K562 (cell line): ENCODE results near the gene TICAM1. TPM values are rescaled to one million over a fixed set of nuclear protein-coding genes. Genes with fewer than 3 reads are reported as not detected.
A peak's percentile ranks its signal among the peaks of the same experiment; 100 is the strongest.

Source experiments
- E2F1 ChIP-seq: sonication (generic); formaldehyde crosslinking; IDR thresholded peaks from 2 replicates; pipeline ENCODE4 v1.8.1; 2023; ENCODE audit warnings: mild to moderate bottlenecking, missing genetic modification reagents, moderate library complexity
- ETS1 ChIP-seq: conservative IDR thresholded peaks from 2 replicates; pipeline ENCODE4 v1.6.1; 2011; ENCODE audit warnings: low read depth, mild to moderate bottlenecking, low read length; ENCODE audit not compliant: control insufficient read depth
- FOXM1 ChIP-seq, 2 experiments: fragments of 450-650 bp in 1 of 2; sonication (generic) in 1 of 2; formaldehyde crosslinking in 1 of 2; IDR thresholded peaks; 2 replicates each; pipeline versions ENCODE4 v1.6.1 to v1.9.0; 2017 to 2022; ENCODE audit warnings: low read depth in 2 of 2, mild to moderate bottlenecking in 2 of 2, missing genetic modification reagents in 1 of 2, moderate library complexity in 1 of 2
- GABPB1 ChIP-seq: sonication (generic); formaldehyde crosslinking; IDR thresholded peaks from 2 replicates; pipeline ENCODE4 v1.8.0; 2022; ENCODE audit warnings: mild to moderate bottlenecking, missing genetic modification reagents
- GTF2E2 ChIP-seq: fragments of 200-800 bp; sonication (Bioruptor generic); IDR thresholded peaks from 2 replicates; pipeline ENCODE4 v1.6.1; 2016; ENCODE audit warnings: missing genetic modification characterization, missing compliant biosample characterization
- ID3 ChIP-seq, 2 experiments: fragments of 250-450 bp in 1 of 2; fragments of 450-650 bp in 1 of 2; sonication (Bioruptor Pico) in 1 of 2; IDR thresholded peaks; 2 replicates each; pipeline versions ENCODE4 v1.6.1 to v1.8.0; 2016 to 2021; ENCODE audit warnings: mild to moderate bottlenecking in 2 of 2, moderate library complexity in 2 of 2, missing compliant biosample characterization in 1 of 2, missing genetic modification characterization in 1 of 2
- KLF6 ChIP-seq: fragments of 250-450 bp; sonication (Bioruptor Pico); IDR thresholded peaks from 2 replicates; pipeline ENCODE4 v1.4.0; 2020; ENCODE audit warnings: mild to moderate bottlenecking, moderate library complexity, borderline replicate concordance
- MEF2D ChIP-seq: conservative IDR thresholded peaks from 2 replicates; pipeline ENCODE4 v1.6.1; 2016; ENCODE audit warnings: low read depth, missing genetic modification characterization, missing compliant biosample characterization
- NCOA6 ChIP-seq: fragments of 450-650 bp; IDR thresholded peaks from 2 replicates; pipeline ENCODE4 v1.6.1; 2017; ENCODE audit warnings: mild to moderate bottlenecking
- NFXL1 ChIP-seq: fragments of 450-650 bp; formaldehyde crosslinking; IDR thresholded peaks from 2 replicates; pipeline ENCODE4 v1.4.0; 2021; ENCODE audit warnings: mild to moderate bottlenecking
- NR2C2 ChIP-seq, 2 experiments: fragments of 200-800 bp in 1 of 2; sonication (Bioruptor generic) in 1 of 2; sonication (generic) in 1 of 2; formaldehyde crosslinking in 1 of 2; IDR thresholded peaks; 2 replicates each; pipeline versions ENCODE4 v1.6.1 to v1.8.0; 2016 to 2022; ENCODE audit warnings: mild to moderate bottlenecking in 1 of 2, missing compliant biosample characterization in 1 of 2, missing genetic modification characterization in 1 of 2, missing genetic modification reagents in 1 of 2
- RB1 ChIP-seq: fragments of 450-650 bp; IDR thresholded peaks from 2 replicates; pipeline ENCODE4 v1.6.1; 2017; ENCODE audit warnings: low read depth, mild to moderate bottlenecking
- RUNX1 ChIP-seq: sonication (generic); IDR thresholded peaks from 2 replicates; pipeline ENCODE4 v1.6.1; 2016; ENCODE audit warnings: antibody characterized with exemption, low read depth
- SREBF1 ChIP-seq: fragments of 150-350 bp; IDR thresholded peaks from 2 replicates; pipeline ENCODE4 v1.6.1; 2014; ENCODE audit warnings: antibody characterized with exemption, low read depth, low read length, borderline replicate concordance
- ZBTB17 ChIP-seq: fragments of 450-650 bp; formaldehyde crosslinking; IDR thresholded peaks from 2 replicates; pipeline ENCODE4 v1.4.0; 2020; ENCODE audit warnings: mild to moderate bottlenecking
- ZNF12 ChIP-seq: sonication (generic); formaldehyde crosslinking; IDR thresholded peaks from 2 replicates; pipeline ENCODE4 v1.4.0; 2020; ENCODE audit warnings: mild to moderate bottlenecking, missing genetic modification reagents
- ZNF274 ChIP-seq: IDR thresholded peaks from 2 replicates; pipeline ENCODE4 v1.6.1; 2011; ENCODE audit warnings: low read depth, mild to moderate bottlenecking, low read length, moderate library complexity, borderline replicate concordance
- ZNF79 ChIP-seq: fragments of 250-450 bp; sonication (Bioruptor Pico); IDR thresholded peaks from 2 replicates; pipeline ENCODE4 v1.4.0; 2020; ENCODE audit warnings: low read depth, mild to moderate bottlenecking, moderate library complexity
- polyA plus RNA-seq, 8 experiments: library from polyadenylated mRNA; depleted of rRNA in 4 of 8; stranded (reverse) in 5 of 8; unstranded in 3 of 8; fragments of >200 nt; fragmentation: Nextera tagmentation in 2 of 8; fragmentation: Illumina TruSeq in 1 of 8; extraction: Ambion mirVana in 2 of 8; extraction: Trizol in 1 of 8; gene quantifications; 2 replicates each; pipeline versions ENCODE4 v1.2.1 to v1.2.3, GENCODE V29; 2011 to 2014; ENCODE audit warnings: inconsistent platforms in 1 of 8, missing spikeins in 1 of 8
- total RNA-seq, 7 experiments: library from RNA; depleted of rRNA in 6 of 7; stranded (reverse); fragments of >200 nt in 6 of 7; fragmentation: Illumina TruSeq in 2 of 7; extraction: Trizol in 2 of 7; gene quantifications; 2 replicates each; pipeline versions ENCODE4 v1.2.1 to v1.2.3, GENCODE V29; 2011 to 2021; ENCODE audit warnings: low replicate concordance in 1 of 7
- TF ChIP-seq, protein P1 (sequence below): fragments of 450-650 bp; IDR thresholded peaks from 2 replicates; pipeline ENCODE4 v1.7.1; 2018; ENCODE audit warnings: mild to moderate bottlenecking, low read depth; ENCODE audit not compliant: partially characterized antibody

Gene TICAM1
- total and polyA plus RNA-seq, 9 of the 15 experiments (the other 6 are each of a cell fraction or from before 2014, with no cell fraction given): 0.07 to 11.6 (median 1.5) TPM

DNA sequence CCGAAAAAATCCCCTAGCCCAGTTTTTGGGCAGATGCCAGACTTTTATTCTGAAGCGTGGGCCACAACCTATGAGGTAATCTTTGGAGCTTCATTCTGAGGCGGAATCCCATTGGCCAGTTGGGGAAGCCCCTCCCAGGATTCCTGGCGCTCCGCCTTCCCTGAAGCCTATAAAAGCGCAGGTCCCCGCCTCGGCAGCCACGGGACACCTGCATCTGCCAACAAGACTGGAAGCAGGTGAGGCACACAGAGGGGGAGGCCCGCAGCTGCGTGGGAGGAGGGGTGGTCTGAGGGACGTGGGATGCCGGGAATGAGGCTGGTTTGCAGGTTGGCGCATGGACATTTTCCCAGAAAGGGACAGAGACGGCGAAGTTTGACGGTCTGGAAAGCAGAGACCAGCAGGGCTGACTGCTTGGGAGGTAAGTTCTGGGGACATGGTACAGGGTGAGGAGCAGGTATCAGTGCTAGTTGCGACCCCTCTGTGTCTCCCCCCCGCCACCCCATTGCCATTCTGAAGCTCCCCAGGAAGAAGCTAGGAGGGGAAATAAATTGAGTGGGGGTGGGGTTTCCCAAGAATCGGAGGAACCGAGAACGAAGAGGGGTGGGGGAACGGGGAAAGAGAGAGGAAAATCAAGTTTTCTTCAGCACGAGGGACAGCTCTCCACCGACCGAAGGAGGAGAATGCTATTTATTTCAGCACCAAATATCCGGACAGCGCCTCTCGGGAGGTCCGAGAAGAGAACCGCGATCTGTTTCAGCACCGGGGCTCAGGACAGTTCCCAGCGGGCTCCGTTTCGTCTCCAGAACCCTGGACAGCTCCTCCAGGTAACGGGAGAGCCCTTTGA, 62.4 kb downstream of the TICAM1 start (continued):
- TF ChIP-seq ZNF274 (no peak), RB1 (peak; percentile 80), NCOA6 (peak; percentile 100), E2F1 (CRISPR knock-in tag) (peak; percentile 100), RUNX1 (no peak), ZNF79 (CRISPR knock-in tag) (no peak), ID3 (CRISPR knock-in tag; IDR thresholded peaks at IDR 0.05) (no peak), ID3 (tag; IDR thresholded peaks at IDR 0.05) (peak; percentile 75; the same call in 1 of the 2 replicates), ZNF12 (CRISPR knock-in tag) (peak; percentile 96), MEF2D (tag) (peak; percentile 70), SREBF1 (peak; percentile 96), GTF2E2 (tag) (no peak), ETS1 (peak; percentile 98), ZBTB17 (no peak), NR2C2 (CRISPR knock-in tag; IDR thresholded peaks at IDR 0.05) (peak; percentile 96), NR2C2 (tag; IDR thresholded peaks at IDR 0.05) (peak; percentile 86), FOXM1 (IDR thresholded peaks at IDR 0.05; ENCODE audit: low read depth) (no peak), FOXM1 (CRISPR knock-in tag; IDR thresholded peaks at IDR 0.05; ENCODE audit: low read depth) (peak; percentile 99), NFXL1 (CRISPR knock-in tag) (no peak), GABPB1 (peak; percentile 95), KLF6 (CRISPR knock-in tag) (peak; percentile 83; the same call in 1 of the 2 replicates)
- TF ChIP-seq, protein P1, sequence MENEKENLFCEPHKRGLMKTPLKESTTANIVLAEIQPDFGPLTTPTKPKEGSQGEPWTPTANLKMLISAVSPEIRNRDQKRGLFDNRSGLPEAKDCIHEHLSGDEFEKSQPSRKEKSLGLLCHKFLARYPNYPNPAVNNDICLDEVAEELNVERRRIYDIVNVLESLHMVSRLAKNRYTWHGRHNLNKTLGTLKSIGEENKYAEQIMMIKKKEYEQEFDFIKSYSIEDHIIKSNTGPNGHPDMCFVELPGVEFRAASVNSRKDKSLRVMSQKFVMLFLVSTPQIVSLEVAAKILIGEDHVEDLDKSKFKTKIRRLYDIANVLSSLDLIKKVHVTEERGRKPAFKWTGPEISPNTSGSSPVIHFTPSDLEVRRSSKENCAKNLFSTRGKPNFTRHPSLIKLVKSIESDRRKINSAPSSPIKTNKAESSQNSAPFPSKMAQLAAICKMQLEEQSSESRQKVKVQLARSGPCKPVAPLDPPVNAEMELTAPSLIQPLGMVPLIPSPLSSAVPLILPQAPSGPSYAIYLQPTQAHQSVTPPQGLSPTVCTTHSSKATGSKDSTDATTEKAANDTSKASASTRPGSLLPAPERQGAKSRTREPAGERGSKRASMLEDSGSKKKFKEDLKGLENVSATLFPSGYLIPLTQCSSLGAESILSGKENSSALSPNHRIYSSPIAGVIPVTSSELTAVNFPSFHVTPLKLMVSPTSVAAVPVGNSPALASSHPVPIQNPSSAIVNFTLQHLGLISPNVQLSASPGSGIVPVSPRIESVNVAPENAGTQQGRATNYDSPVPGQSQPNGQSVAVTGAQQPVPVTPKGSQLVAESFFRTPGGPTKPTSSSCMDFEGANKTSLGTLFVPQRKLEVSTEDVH: peak; percentile 94
